Stimulated activated effector memory CD8-positive, alpha-beta T cell treated with anti-CD3 and anti-CD28 coated beads, Interleukin-12 subunit alpha, Interleukin-12 subunit beta, amount 100 ng/mL, for 72 hours (primary cell): Measurements from ENCODE around the gene EFNB2.

Experiments used
- ATAC-seq: fragments of 150-1000 bp; cut with Tn5 transposase; 2 replicates; pipeline ENCODE4 v1.10.0; 2021
- DNase-seq, 2 donors: peaks; one replicate each; pipeline ENCODE4 v3.0.0; 2021 to 2022; ENCODE audit warnings: low spot score in 2 of 2
- H3K27ac Mint-ChIP-seq: one replicate; pipeline ENCODE4 v1.8.0; 2022; ENCODE audit warnings: mild to moderate bottlenecking, mixed read lengths
- H3K36me3 Mint-ChIP-seq: one replicate; pipeline ENCODE4 v1.8.0; 2022; ENCODE audit warnings: mild to moderate bottlenecking, mixed read lengths
- H3K4me1 Mint-ChIP-seq: one replicate; pipeline ENCODE4 v1.8.0; 2022; ENCODE audit warnings: mixed read lengths
- H3K4me3 Mint-ChIP-seq: one replicate; pipeline ENCODE4 v1.8.0; 2022; ENCODE audit warnings: mild to moderate bottlenecking, mixed read lengths
- H3K9me3 Mint-ChIP-seq: one replicate; pipeline ENCODE4 v1.8.0; 2022; ENCODE audit warnings: mixed read lengths

EFNB2 gene

DNA sequence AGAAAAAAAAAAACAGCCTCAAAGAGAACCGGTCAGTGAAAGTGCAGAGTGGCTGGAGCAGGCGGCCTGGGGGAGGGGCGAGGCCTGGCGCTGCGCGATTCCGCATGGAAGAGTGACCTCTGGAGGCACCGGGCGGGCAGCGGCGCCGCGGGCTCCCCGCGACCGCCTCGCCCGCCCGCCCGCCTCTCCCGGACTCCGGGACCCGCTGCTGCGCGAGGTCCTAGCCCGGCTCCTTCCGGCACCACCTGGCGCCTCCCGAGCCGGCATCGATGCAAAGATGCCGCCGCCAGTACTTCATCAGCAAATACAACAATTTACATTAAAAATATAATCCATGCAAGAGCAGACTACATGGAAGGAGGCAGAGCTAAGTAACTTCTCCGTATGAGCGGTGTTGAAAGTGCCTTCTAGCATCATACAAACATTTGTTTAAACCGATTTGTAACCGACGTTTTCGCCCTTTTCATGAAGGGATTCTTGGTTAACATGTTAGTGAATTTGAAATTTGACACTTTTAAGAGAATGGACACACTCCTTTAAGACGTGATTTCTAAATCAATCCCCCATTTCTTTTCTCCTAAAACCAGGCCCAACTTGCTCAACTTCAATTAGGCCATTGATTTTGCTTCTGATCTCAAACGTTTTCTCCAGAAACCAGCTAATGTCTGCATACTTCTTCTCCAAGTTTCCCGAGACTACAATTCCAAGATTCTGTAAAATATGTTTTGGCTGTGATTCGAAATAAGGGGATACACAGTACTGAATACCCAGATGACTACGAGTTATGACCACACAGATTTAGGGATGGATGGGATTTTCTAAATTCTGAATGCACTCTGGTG is 2.1 kb downstream of the EFNB2 start:
- ATAC-seq (no peak), DNase-seq (no peak)
- Mint-ChIP-seq H3K4me3 (peak overlapping the region; percentile 90), H3K27ac (no peak overlapping the region), H3K36me3 (peaks cover 5% of the 10 kb centered on the region), H3K4me1 (peaks cover 12% of the 10 kb centered on the region), H3K9me3 (no peaks in the 10 kb centered on the region)

DNA sequence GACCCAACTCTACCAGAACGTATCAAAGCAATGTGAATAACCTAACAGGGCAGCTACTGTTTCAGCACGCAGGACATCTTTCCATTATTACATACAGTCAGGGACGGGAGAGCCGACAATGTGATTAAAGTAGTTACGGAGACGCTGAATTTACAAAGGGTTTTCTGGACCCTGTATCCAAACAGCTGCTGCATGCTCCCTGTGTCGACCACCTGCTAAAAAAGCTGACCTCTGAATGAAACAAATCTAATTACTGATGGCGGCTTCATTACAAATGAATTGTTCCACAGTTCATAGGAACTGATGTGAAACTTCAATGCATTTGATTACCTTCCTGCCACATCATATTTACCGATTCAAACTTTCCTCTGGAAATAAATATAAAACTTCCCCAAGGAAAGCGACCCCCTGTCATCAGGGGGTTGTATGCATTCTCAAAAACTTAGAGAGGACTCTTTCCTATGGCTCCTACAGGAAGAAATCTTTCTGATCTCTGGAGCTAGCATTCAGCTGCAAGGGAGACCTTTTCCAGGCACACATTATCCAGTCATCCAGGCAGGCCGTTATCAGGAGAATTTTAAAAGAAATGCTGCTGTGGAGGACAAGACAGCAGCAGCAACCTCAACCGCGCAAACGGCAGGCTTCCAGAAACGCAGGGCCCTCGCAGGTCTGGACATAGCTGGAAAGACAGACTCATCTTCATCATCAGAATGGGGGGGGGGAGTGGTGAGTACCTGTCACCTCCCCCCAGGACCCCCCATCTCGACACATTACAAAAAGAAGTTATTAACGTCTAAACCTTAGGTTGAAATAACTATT is 3.1 kb downstream of the EFNB2 start:
- peaks cover 5% of the 10 kb centered on the region for H3K36me3 Mint-ChIP-seq
- DNase-seq (no peak), ATAC-seq (no peak)
- H3K27ac Mint-ChIP-seq = no peak overlapping the region
- H3K9me3 Mint-ChIP-seq = no peaks in the 10 kb centered on the region
- peaks cover 12% of the 10 kb centered on the region for H3K4me1 Mint-ChIP-seq
- peak overlapping the region; percentile 90 for H3K4me3 Mint-ChIP-seq

DNA sequence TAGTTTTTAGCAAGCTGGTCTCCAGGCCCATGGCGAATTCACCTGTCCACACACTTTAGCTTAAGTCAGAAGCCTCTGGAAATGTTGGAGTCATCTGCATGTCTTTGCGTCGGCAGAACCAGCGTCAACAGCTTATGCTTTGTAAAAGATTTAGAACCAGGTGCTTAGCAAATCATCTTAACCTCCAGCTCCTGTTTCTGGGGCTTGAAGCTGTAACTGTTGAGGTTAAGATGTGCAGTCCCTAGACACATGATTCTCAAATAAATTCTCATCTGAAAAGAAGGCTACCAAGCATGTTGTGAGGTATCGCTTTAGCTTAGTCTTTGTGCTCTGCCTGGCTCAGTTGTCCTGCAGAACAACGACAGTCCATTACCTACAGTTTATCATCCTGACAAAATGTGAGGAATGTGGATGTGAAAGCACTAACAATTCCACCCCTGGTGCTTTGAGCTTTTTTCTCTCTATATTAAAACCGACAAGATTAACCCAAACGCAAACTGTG is 4.4 kb downstream of the EFNB2 start:
- ATAC-seq = no peak
- no peak for DNase-seq
- no peaks in the 10 kb centered on the region for H3K9me3 Mint-ChIP-seq
- no peaks in the 10 kb centered on the region for H3K36me3 Mint-ChIP-seq
- no peak overlapping the region for H3K4me3 Mint-ChIP-seq
- no peak overlapping the region for H3K27ac Mint-ChIP-seq
- H3K4me1 Mint-ChIP-seq = peaks cover 6% of the 10 kb centered on the region

- Mint-ChIP-seq H3K36me3 (no peaks in the 10 kb centered on the region), H3K4me3 (no peak overlapping the region), H3K4me1 (peaks cover 6% of the 10 kb centered on the region), H3K9me3 (no peaks in the 10 kb centered on the region), H3K27ac (no peak overlapping the region)
- DNase-seq (no peak), ATAC-seq (no peak)
Observed at GRCh38 chr13:106530171-106530851, 5.2 kb downstream of the EFNB2 start.

DNA sequence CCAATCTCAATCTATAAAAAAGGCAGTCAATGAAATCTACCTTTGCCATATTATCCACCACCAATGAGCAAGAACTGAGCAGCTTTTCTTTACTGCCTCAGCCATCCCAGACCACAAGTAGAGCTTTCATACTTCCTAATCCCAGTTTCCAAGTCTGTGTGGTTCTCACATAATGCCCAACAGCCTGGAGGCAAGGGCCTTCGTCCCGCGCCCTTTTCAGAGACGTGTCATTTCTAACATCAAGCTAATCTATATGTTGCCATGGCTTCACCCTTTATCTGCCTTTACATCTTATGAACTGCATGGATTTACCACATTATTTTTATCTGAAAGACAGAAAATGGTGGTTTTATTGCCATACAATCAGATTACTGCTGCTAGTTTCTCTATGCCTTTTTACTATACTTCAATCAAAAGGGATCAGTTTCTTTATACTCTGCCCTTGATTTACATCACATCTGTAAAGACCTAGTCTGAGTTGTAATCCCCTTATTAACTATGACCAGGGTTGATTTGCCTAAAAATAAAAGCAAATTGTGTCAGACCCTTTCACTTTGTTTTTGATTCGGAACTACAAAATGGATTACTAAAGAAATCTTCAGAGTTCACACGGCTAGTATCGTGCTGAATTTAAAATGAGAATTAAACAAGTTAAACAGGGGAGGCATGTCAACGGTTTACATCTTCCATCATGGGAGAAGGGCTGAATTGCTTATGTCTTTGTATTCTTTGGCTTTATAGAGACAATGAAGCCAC is 5.9 kb downstream of the EFNB2 start:
- DNase-seq = no peak
- ATAC-seq = no peak
- Mint-ChIP-seq H3K27ac (no peak overlapping the region), H3K36me3 (no peaks in the 10 kb centered on the region), H3K9me3 (no peaks in the 10 kb centered on the region), H3K4me1 (peaks cover 6% of the 10 kb centered on the region), H3K4me3 (no peak overlapping the region)

GRCh38 chr13:106528718-106529414 is 6.6 kb downstream of the EFNB2 start:
- H3K36me3 Mint-ChIP-seq = no peaks in the 10 kb centered on the region
- ATAC-seq = no peak

GRCh38 chr13:106527826-106528225 is 7.6 kb downstream of the EFNB2 start:
- no peak for DNase-seq
- no peaks in the 10 kb centered on the region for H3K36me3 Mint-ChIP-seq

More at GRCh38 chr13:106528718-106529414, 6.6 kb downstream of the EFNB2 start:
- no peak overlapping the region for H3K27ac Mint-ChIP-seq
- no peaks in the 10 kb centered on the region for H3K9me3 Mint-ChIP-seq
- no peak for DNase-seq
- H3K4me1 Mint-ChIP-seq = peaks cover 6% of the 10 kb centered on the region
- H3K4me3 Mint-ChIP-seq = no peak overlapping the region

DNA sequence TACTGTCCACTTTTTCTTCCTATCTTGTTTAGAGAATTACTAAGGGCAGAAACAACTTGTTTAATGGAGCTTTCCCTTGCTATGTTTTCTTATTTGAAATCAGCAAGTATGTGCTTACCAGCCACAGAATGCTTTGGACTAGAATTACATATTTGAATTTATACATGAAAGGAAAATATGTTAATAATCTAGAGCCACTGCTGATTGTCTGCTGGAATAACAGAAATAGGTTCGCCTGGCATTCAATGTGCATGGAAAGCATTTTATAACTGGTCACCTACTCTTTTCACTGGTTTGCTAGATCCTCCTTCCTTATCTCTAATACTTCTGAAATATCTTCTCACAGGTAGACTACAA is 8.0 kb downstream of the EFNB2 start:
- H3K27ac Mint-ChIP-seq = no peak overlapping the region
- ATAC-seq = no peak

More at GRCh38 chr13:106527826-106528225, 7.6 kb downstream of the EFNB2 start:
- no peak overlapping the region for H3K4me3 Mint-ChIP-seq
- peaks cover 4% of the 10 kb centered on the region for H3K4me1 Mint-ChIP-seq
- no peak for ATAC-seq
- no peaks in the 10 kb centered on the region for H3K9me3 Mint-ChIP-seq
- no peak overlapping the region for H3K27ac Mint-ChIP-seq

GRCh38 chr13:106526738-106527444 is 8.6 kb downstream of the EFNB2 start:
- Mint-ChIP-seq H3K9me3 (no peaks in the 10 kb centered on the region), H3K4me1 (no peaks in the 10 kb centered on the region), H3K4me3 (no peak overlapping the region), H3K27ac (no peak overlapping the region), H3K36me3 (no peaks in the 10 kb centered on the region)
- ATAC-seq = no peak
- DNase-seq = no peak

More for the DNA sequence above, 8.0 kb downstream of the EFNB2 start:
- H3K9me3 Mint-ChIP-seq = no peaks in the 10 kb centered on the region
- H3K4me1 Mint-ChIP-seq = no peaks in the 10 kb centered on the region
- no peak overlapping the region for H3K4me3 Mint-ChIP-seq
- H3K36me3 Mint-ChIP-seq = no peaks in the 10 kb centered on the region
- DNase-seq = no peak

GRCh38 chr13:106525865-106526264 is 9.6 kb downstream of the EFNB2 start:
- ATAC-seq (no peak), DNase-seq (no peak)
- Mint-ChIP-seq H3K4me1 (no peaks in the 10 kb centered on the region), H3K27ac (no peak overlapping the region), H3K9me3 (no peaks in the 10 kb centered on the region), H3K4me3 (no peak overlapping the region), H3K36me3 (no peaks in the 10 kb centered on the region)

DNA sequence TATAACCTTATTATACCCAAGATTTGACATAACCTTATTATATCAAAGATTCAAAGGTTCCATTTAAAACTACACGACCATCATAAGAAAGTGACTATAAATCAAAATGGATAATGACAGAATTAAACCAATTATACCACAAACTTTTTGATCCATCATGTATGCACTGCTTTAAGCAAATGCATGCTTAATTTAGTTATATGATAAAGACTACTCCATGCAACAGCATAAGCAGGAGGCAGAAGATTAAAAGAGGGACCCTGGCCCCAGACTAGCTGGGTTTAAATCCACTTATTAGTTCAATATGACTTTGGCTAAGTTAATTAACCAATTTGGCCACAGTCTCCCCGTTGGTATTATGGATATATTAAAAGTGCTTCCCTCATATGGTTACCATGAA is 11.4 kb downstream of the EFNB2 start:
- H3K4me3 Mint-ChIP-seq = no peak overlapping the region
- no peak overlapping the region for H3K27ac Mint-ChIP-seq
- H3K36me3 Mint-ChIP-seq = no peaks in the 10 kb centered on the region
- H3K9me3 Mint-ChIP-seq = no peaks in the 10 kb centered on the region
- DNase-seq (no peak), ATAC-seq (no peak)
- no peaks in the 10 kb centered on the region for H3K4me1 Mint-ChIP-seq

- DNase-seq = no peak
- Mint-ChIP-seq H3K9me3 (no peaks in the 10 kb centered on the region), H3K27ac (no peak overlapping the region), H3K36me3 (no peaks in the 10 kb centered on the region), H3K4me1 (no peaks in the 10 kb centered on the region), H3K4me3 (no peak overlapping the region)
- ATAC-seq = no peak
Observed at GRCh38 chr13:106523576-106523975, 11.9 kb downstream of the EFNB2 start.

DNA sequence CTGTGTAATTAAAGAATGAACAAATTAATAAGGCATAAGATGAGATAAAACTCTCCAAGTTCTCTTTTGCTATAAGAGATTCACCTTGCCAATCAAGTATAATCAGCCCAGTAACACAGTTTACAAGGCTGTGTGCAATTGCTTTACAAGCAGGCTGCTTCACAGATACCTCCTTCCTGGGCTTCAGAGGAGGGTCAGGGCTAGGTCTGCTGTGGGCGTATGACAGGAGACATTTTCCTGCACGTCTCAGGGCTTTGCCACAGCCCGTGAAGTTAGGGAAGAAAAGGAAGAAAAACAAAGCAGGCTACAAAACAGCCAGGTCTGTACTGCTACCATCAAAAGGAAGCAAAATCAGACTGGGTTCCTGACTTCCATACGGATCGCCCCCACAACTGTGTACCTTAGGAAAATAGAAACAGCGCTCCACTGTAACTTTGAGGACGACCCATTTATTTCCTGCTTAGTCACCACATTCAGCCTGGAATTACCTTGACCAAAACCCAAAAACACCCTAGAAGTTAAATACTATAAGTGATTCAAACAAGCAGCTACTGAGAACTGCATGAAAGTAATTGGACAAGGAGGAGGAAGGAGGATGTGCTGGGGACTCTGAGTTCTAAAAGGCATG is 12.4 kb downstream of the EFNB2 start:
- Mint-ChIP-seq H3K27ac (no peak overlapping the region), H3K9me3 (no peaks in the 10 kb centered on the region)

More for the DNA sequence above, 12.4 kb downstream of the EFNB2 start:
- H3K36me3 Mint-ChIP-seq = no peaks in the 10 kb centered on the region
- ATAC-seq (no peak), DNase-seq (no peak)
- no peaks in the 10 kb centered on the region for H3K4me1 Mint-ChIP-seq
- no peak overlapping the region for H3K4me3 Mint-ChIP-seq
